H1 (cell line): ENCODE results near the gene EMX2. TPM values are rescaled to one million over a fixed set of nuclear protein-coding genes. Genes with fewer than 3 reads are reported as not detected.

Source experiments
- CTCF ChIA-PET: fragments of 300-600 bp; sonication (Branson Sonifier 250); formaldehyde crosslinking; loops from one replicate; lab custom pipeline; 2021; ENCODE audit not compliant: partially characterized antibody; lab: Charles Lee
- POLR2A ChIA-PET: fragments of 300-600 bp; sonication (Branson Sonifier 250); formaldehyde crosslinking; loops from one replicate; lab custom pipeline; 2021; ENCODE audit warnings: inconsistent platforms; ENCODE audit not compliant: partially characterized antibody; lab: Charles Lee
- DNase-seq, 2 experiments: peaks; one replicate each; pipeline versions ENCODE4 v3.0.0 to v3.0.0-alpha.2; 2010 to 2022; ENCODE audit warnings: low spot score in 2 of 2, low read depth in 1 of 2, mixed read lengths in 1 of 2
- FAIRE-seq: peaks from 2 replicates; lab custom pipeline; 2011; peaks lifted over from hg19 to GRCh38; lab: Jason Lieb, UNC
- H2AFZ ChIP-seq: 2 replicates; pipeline ENCODE4 v1.8.1; 2012; ENCODE audit warnings: low read length, inconsistent platforms
- H2AK5ac ChIP-seq: 2 replicates; pipeline ENCODE4 v1.6.1; 2013; ENCODE audit warnings: low read depth, low read length
- H2BK120ac ChIP-seq: replicated peaks from 2 replicates; pipeline ENCODE3; 2013; ENCODE audit warnings: low read depth, low read length, inconsistent platforms
- H2BK12ac ChIP-seq: 2 replicates; pipeline ENCODE4 v1.6.1; 2013; ENCODE audit warnings: low read depth, low read length
- H2BK15ac ChIP-seq: 2 replicates; pipeline ENCODE4 v1.6.1; 2013; ENCODE audit warnings: low read length
- H2BK20ac ChIP-seq: 2 replicates; pipeline ENCODE4 v1.6.1; 2013; ENCODE audit warnings: low read length
- H2BK5ac ChIP-seq: 2 replicates; pipeline ENCODE4 v1.6.1; 2013; ENCODE audit warnings: low read depth, low read length
- H3K14ac ChIP-seq: 2 replicates; pipeline ENCODE4 v1.6.1; 2013; ENCODE audit warnings: inconsistent platforms; ENCODE audit not compliant: insufficient read length
- H3K18ac ChIP-seq: 2 replicates; pipeline ENCODE4 v1.6.1; 2013; ENCODE audit warnings: low read length; ENCODE audit errors: extremely low read depth
- H3K23ac ChIP-seq: 2 replicates; pipeline ENCODE4 v1.6.1; 2013; ENCODE audit warnings: inconsistent platforms; ENCODE audit not compliant: insufficient read length
- H3K23me2 ChIP-seq: 2 replicates; pipeline ENCODE4 v1.6.1; 2013; ENCODE audit warnings: low read depth, low read length
- H3K27ac ChIP-seq: 2 replicates; pipeline ENCODE4 v1.6.1; 2011; ENCODE audit warnings: low read depth, low read length, inconsistent platforms
- H3K27me3 ChIP-seq, 4 experiments: replicated peaks in 1 of 4; 1 replicate in 1 of 4; 2 replicates in 3 of 4; pipeline versions ENCODE4 v1.6.1 to v1.8.1; 2011 to 2013; ENCODE audit warnings: low read length in 3 of 4, mild to moderate bottlenecking in 3 of 4, inconsistent platforms in 2 of 4, mixed read lengths in 2 of 4, moderate library complexity in 1 of 4; ENCODE audit not compliant: control insufficient read depth in 3 of 4, insufficient read depth in 3 of 4; ENCODE audit errors: extremely low read depth in 1 of 4
- H3K36me3 ChIP-seq, 4 experiments: 2 replicates each; pipeline versions ENCODE4 v1.6.1 to v1.8.1; 2011 to 2013; ENCODE audit warnings: mild to moderate bottlenecking in 4 of 4, low read length in 3 of 4, moderate library complexity in 2 of 4, control low read depth in 1 of 4, inconsistent platforms in 1 of 4; ENCODE audit not compliant: insufficient read depth in 4 of 4, control insufficient read depth in 2 of 4
- H3K4ac ChIP-seq: replicated peaks from 2 replicates; pipeline ENCODE3; 2013; ENCODE audit warnings: low read length, low read depth, mixed read lengths, inconsistent platforms; ENCODE audit not compliant: insufficient read length
- H3K4me1 ChIP-seq, 4 experiments: replicated peaks in 1 of 4; 1 replicate in 1 of 4; 2 replicates in 3 of 4; pipeline versions ENCODE4 v1.6.1 to v1.8.1; 2011 to 2013; ENCODE audit warnings: low read length in 3 of 4, inconsistent platforms in 2 of 4, mixed read lengths in 1 of 4; ENCODE audit not compliant: insufficient read depth in 4 of 4, control insufficient read depth in 3 of 4
- H3K4me2 ChIP-seq, 2 experiments: 2 replicates each; pipeline versions ENCODE4 v1.6.1 to v1.8.1; 2011 to 2013; ENCODE audit warnings: low read depth in 2 of 2, low read length in 2 of 2, control low read depth in 1 of 2, inconsistent platforms in 1 of 2, mild to moderate bottlenecking in 1 of 2; ENCODE audit not compliant: insufficient read depth in 1 of 2
- H3K4me3 ChIP-seq, 4 experiments: fragments of 200-600, 300-600 bp in 1 of 4; sonication (generic), shearing (Covaris generic), sonication (Bioruptor Twin) in 1 of 4; 2 replicates each; pipeline versions ENCODE4 v1.5.1 to v1.8.1; 2011 to 2016; ENCODE audit warnings: low read length in 4 of 4, low read depth in 3 of 4, control low read depth in 2 of 4, inconsistent platforms in 2 of 4, mild to moderate bottlenecking in 2 of 4, mixed read lengths in 1 of 4, moderate library complexity in 1 of 4; ENCODE audit not compliant: insufficient read depth in 2 of 4; ENCODE audit errors: extremely low read depth in 1 of 4
- H3K56ac ChIP-seq: replicated peaks from 2 replicates; pipeline ENCODE3; 2013; ENCODE audit warnings: low read depth, mild to moderate bottlenecking, mixed read lengths, low read length, inconsistent platforms; ENCODE audit not compliant: insufficient read length
- H3K79me1 ChIP-seq: 2 replicates; pipeline ENCODE4 v1.6.1; 2013; ENCODE audit warnings: low read depth, low read length, control low read depth
- H3K79me2 ChIP-seq, 2 experiments: 2 replicates each; pipeline versions ENCODE4 v1.6.1 to v1.8.1; 2012 to 2013; ENCODE audit warnings: low read length in 2 of 2, mild to moderate bottlenecking in 2 of 2, inconsistent platforms in 1 of 2; ENCODE audit not compliant: insufficient read depth in 2 of 2, control insufficient read depth in 1 of 2
- H3K9ac ChIP-seq, 4 experiments: replicated peaks in 1 of 4; 1 replicate in 1 of 4; 2 replicates in 3 of 4; pipeline versions ENCODE4 v1.6.1 to v1.8.1; 2011 to 2013; ENCODE audit warnings: low read depth in 3 of 4, low read length in 3 of 4, control low read depth in 2 of 4, mild to moderate bottlenecking in 2 of 4, moderate library complexity in 2 of 4, inconsistent platforms in 1 of 4; ENCODE audit errors: extremely low read depth in 1 of 4
- H3K9me3 ChIP-seq, 2 experiments: 2 replicates each; pipeline versions ENCODE4 v1.6.1 to v1.8.1; 2012 to 2013; ENCODE audit warnings: mild to moderate bottlenecking in 2 of 2, moderate library complexity in 2 of 2, control low read depth in 1 of 2, inconsistent platforms in 1 of 2, low read depth in 1 of 2, low read length in 1 of 2, mixed read lengths in 1 of 2; ENCODE audit not compliant: insufficient read depth in 2 of 2
- H4K20me1 ChIP-seq, 2 experiments: replicated peaks in 1 of 2; 2 replicates each; pipeline versions ENCODE3 to v1.8.1; 2011 to 2013; ENCODE audit warnings: inconsistent platforms in 2 of 2, low read length in 2 of 2, mild to moderate bottlenecking in 1 of 2; ENCODE audit not compliant: insufficient read depth in 2 of 2, control insufficient read depth in 1 of 2
- H4K5ac ChIP-seq: 2 replicates; pipeline ENCODE4 v1.6.1; 2013; ENCODE audit warnings: low read length, low read depth, mixed read lengths, inconsistent platforms; ENCODE audit not compliant: insufficient read length
- H4K8ac ChIP-seq: 2 replicates; pipeline ENCODE4 v1.8.0; 2013; ENCODE audit warnings: mild to moderate bottlenecking, moderate library complexity, low read length, inconsistent platforms; ENCODE audit not compliant: insufficient read depth; ENCODE audit errors: extremely low read depth
- H4K91ac ChIP-seq: replicated peaks from 2 replicates; pipeline ENCODE3; 2013; ENCODE audit warnings: low read length, mixed read lengths, inconsistent platforms; ENCODE audit not compliant: insufficient read length
- ASH2L ChIP-seq: fragments of 200-600, 300-600 bp; sonication (generic); IDR thresholded peaks from one replicate; pipeline ENCODE4 v1.7.1; 2017; ENCODE audit warnings: low read length
- CHD1 ChIP-seq: IDR thresholded peaks from 2 replicates; pipeline ENCODE4 v1.6.1; 2012; ENCODE audit warnings: low read depth, low read length, improper control_type of control experiment
- CREB1 ChIP-seq: IDR thresholded peaks from 2 replicates; pipeline ENCODE4 v1.6.1; 2012; ENCODE audit warnings: inconsistent platforms
- EZH2 ChIP-seq: fragments of 200-600 bp; sonication (generic); IDR thresholded peaks from 2 replicates; pipeline ENCODE4 v1.7.1; 2012; ENCODE audit warnings: low read depth, mild to moderate bottlenecking, moderate library complexity, low read length, inconsistent platforms; ENCODE audit not compliant: severe bottlenecking
- KDM4A ChIP-seq: IDR thresholded peaks from one replicate; pipeline ENCODE4 v1.7.1; 2012; ENCODE audit warnings: low read depth, mild to moderate bottlenecking, moderate library complexity, low read length, inconsistent platforms; ENCODE audit not compliant: severe bottlenecking
- NANOG ChIP-seq: IDR thresholded peaks from 2 replicates; pipeline ENCODE4 v1.6.1; 2011; ENCODE audit warnings: low read length, low read depth, mild to moderate bottlenecking, inconsistent platforms; ENCODE audit not compliant: insufficient read depth, poor library complexity, severe bottlenecking
- RFX5 ChIP-seq: IDR thresholded peaks from 2 replicates; pipeline ENCODE4 v1.6.1; 2011; ENCODE audit warnings: low read depth, low read length, improper control_type of control experiment, borderline replicate concordance
- RNF2 ChIP-seq: fragments of 200-900, 300-1000 bp; sonication (generic); IDR thresholded peaks from 2 replicates; pipeline ENCODE4 v1.7.1; 2016; ENCODE audit warnings: borderline replicate concordance, low read depth, mild to moderate bottlenecking, antibody characterized with exemption, low read length; ENCODE audit not compliant: poor library complexity, severe bottlenecking; ENCODE audit errors: missing control alignments
- SP4 ChIP-seq: IDR thresholded peaks from 2 replicates; pipeline ENCODE4 v1.6.1; 2012; ENCODE audit warnings: low read length, inconsistent platforms
- TCF12 ChIP-seq: IDR thresholded peaks from 2 replicates; pipeline ENCODE4 v1.6.1; 2011; ENCODE audit warnings: low read depth, mild to moderate bottlenecking, low read length
- WGBS, 2 experiments: shearing (Covaris generic) in 1 of 2; methylation state at CpG; one replicate each; pipeline versions ENCODE4 v1.1.6 to v1.1.7; 2013 to 2015; ENCODE audit warnings: low lambda C conversion rate in 2 of 2, mixed read lengths in 2 of 2, inconsistent platforms in 1 of 2, low coverage in 1 of 2, missing lambda C conversion rate in 1 of 2; ENCODE audit not compliant: insufficient replicate concordance in 2 of 2, insufficient coverage in 1 of 2, insufficient read length in 1 of 2; ENCODE audit errors: extremely low coverage in 1 of 2, missing lambda C conversion rate in 1 of 2; 5-methylcytosine and 5-hydroxymethylcytosine counted together
- polyA plus RNA-seq, 7 experiments: library from polyadenylated mRNA; depleted of rRNA in 3 of 7; stranded (reverse) in 5 of 7; unstranded in 2 of 7; fragments of >200 nt in 5 of 7; fragments of 200-250 nt in 2 of 7; gene quantifications; 1 replicate in 5 of 7; 2 replicates in 1 of 7; 4 replicates in 1 of 7; pipeline versions ENCODE4 v1.2.1 to v1.2.3, GENCODE V29; 2011 to 2013; ENCODE audit warnings: missing spikeins in 2 of 7, mixed read lengths in 2 of 7
- total RNA-seq: library from RNA; stranded (reverse); fragmentation: NEBNext Ultra II Directional; extraction: Animal tissue kit (Norgen Biotek cat#: 25700); gene quantifications from 2 replicates; pipeline ENCODE4 v1.2.1, GENCODE V29; 2021
- TF ChIP-seq, protein P1 (sequence below): IDR thresholded peaks from 2 replicates; pipeline ENCODE4 v1.6.1; 2012; ENCODE audit warnings: inconsistent platforms

Gene EMX2
- total and polyA plus RNA-seq, 2 of the 8 experiments (the other 6 are each of a cell fraction or from before 2014, with no cell fraction given), result not detected

DNA sequence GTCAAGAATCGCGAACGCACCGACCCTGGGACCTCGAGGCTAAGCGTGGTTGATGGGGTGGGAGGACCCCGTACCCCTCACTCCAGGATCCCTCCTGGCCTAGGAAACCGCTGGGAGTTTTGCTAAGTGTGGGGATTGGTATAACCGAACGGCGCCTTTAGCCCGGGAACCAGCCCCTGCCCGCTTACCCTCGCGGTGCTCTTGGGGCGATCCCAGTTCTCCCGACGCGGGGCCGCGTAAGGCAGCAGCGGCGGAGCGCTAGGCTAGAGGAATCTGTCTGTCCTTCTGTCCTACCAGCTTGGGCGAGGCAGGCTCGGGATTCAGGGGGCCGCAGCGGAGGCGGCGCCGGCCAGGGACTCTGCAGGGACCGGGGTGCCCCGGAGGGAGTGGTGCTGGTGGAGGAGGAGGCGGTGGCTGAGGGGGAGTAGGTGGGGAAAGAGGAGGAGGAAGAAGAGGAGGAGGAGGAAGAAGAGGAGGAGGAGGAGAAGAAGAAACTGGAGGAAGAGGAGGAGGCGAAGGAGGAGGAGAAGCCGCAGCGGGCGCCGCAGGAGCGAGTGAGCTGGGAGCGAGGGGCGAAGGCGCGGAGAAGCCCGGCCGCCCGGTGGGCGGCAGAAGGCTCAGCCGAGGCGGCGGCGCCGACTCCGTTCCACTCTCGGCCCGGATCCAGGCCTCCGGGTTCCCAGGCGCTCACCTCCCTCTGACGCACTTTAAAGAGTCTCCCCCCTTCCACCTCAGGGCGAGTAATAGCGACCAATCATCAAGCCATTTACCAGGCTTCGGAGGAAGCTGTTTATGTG is 439 bp upstream of the EMX2 start:
- Histone ChIP-seq H3K79me2 (no peaks in the 10 kb centered on the region), H3K23ac (no peak overlapping the region), H3K9me3 (no peaks in the 10 kb centered on the region), H3K4me3 (peak overlapping the region; percentile 18 to 62 (median 36)), H2BK120ac (no peak overlapping the region), H3K27me3 (peaks cover 91 to 99% (median 96%) of the 10 kb centered on the region in 4 experiments), H4K5ac (no peak overlapping the region), H4K20me1 (peaks cover 36 to 41% of the 10 kb centered on the region in 2 experiments), H2BK5ac (no peak overlapping the region), H3K56ac (no peak overlapping the region), H2BK15ac (no peak overlapping the region), H3K4ac (no peak overlapping the region), H3K79me1 (no peaks in the 10 kb centered on the region), H2AFZ (peak overlapping the region; percentile 78; the same call in 1 of the 2 replicates), H3K23me2 (peaks cover 6% of the 10 kb centered on the region; the same call in 1 of the 2 replicates), H2BK20ac (no peak overlapping the region), H3K9ac (no peak overlapping the region), H2BK12ac (peak overlapping the region; percentile 87; the same call in 1 of the 2 replicates), H3K4me1 (peaks cover 0 to 47% (median 20%) of the 10 kb centered on the region in 4 experiments; a peak in 6 of 7 replicates), H4K8ac (no peak overlapping the region), H3K27ac (no peak overlapping the region), H3K4me2 (peak overlapping the region; percentile 83 to 84), H3K14ac (no peak overlapping the region), H4K91ac (no peak overlapping the region), H3K18ac (peak overlapping the region; percentile 51), H2AK5ac (no peak overlapping the region), H3K36me3 (no peaks in the 10 kb centered on the region; a peak in 1 of 8 replicates)
- CTCF ChIA-PET, result interaction anchor here (0.7 to 7.6 kb wide), 7 partner anchors 8 to 359 kb away, joined by 3 to 84 read pairs (median 4); no protein-coding TSS in a partner anchor
- WGBS, 2 experiments, result 1% methylated on average over 51 of the region's 62 CpGs; no CpG with 5 or more reads in 1 of the 2 experiments
- FAIRE-seq (no peak), DNase-seq (peak in 1 of 2 experiments; percentile 87)
- POLR2A ChIA-PET, result interaction anchor here (1.0 kb wide), 2 partner anchors 8 to 10 kb away, joined by 3 read pairs; no protein-coding TSS in a partner anchor
- TF ChIP-seq TCF12, result no peak
- TF ChIP-seq CREB1, result peak; percentile 83
- peak; percentile 9 for TF ChIP-seq ASH2L
- peak; percentile 99 for TF ChIP-seq RNF2
- TF ChIP-seq NANOG, result peak; percentile 81
- TF ChIP-seq, protein P1, sequence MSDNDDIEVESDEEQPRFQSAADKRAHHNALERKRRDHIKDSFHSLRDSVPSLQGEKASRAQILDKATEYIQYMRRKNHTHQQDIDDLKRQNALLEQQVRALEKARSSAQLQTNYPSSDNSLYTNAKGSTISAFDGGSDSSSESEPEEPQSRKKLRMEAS, result peak; percentile 28; the same call in 1 of the 2 replicates
- peak; percentile 68 for TF ChIP-seq KDM4A
- TF ChIP-seq SP4, result no peak
- TF ChIP-seq CHD1, result no peak
- TF ChIP-seq RFX5, result peak; percentile 36; the same call in 1 of the 2 replicates
- peak; percentile 99 for TF ChIP-seq EZH2
